NCI-H748 (cell line): Measurements from ENCODE around the gene ZNF785.
A peak's percentile ranks its signal among the peaks of the same experiment; 100 is the strongest.
"Not testable (repeated sequence)": the region's sequence is repeated elsewhere in the genome, so short reads cannot be mapped to it uniquely, and the experiment has no call there.

Experiments
- DNase-seq: peaks from one replicate; lab custom pipeline; 2025; ENCODE audit not compliant: unreplicated experiment; lab: John Stamatoyannopoulos, UW

Gene ZNF785

GRCh38 chr16:30603945-30604315, 18.4 kb upstream of the ZNF785 start:
- no peak for DNase-seq

GRCh38 chr16:30602616-30603277, 17.2 kb upstream of the ZNF785 start:
- DNase-seq, result no peak

- DNase-seq, result no peak
Measured at GRCh38 chr16:30601966-30602365, 16.5 kb upstream of the ZNF785 start.

GRCh38 chr16:30600929-30601328, 15.4 kb upstream of the ZNF785 start:
- no peak for DNase-seq

- no peak for DNase-seq
Measured at GRCh38 chr16:30600215-30600614, 14.7 kb upstream of the ZNF785 start.

- DNase-seq, result no peak
Measured at GRCh38 chr16:30592871-30593270, 7.4 kb upstream of the ZNF785 start.

GRCh38 chr16:30590869-30591268, 5.4 kb upstream of the ZNF785 start:
- not testable (repeated sequence) for DNase-seq

- DNase-seq, result not testable (repeated sequence)
Measured at GRCh38 chr16:30589582-30589981, 4.1 kb upstream of the ZNF785 start.

- DNase-seq, result no peak
Measured at GRCh38 chr16:30588651-30589050, 3.2 kb upstream of the ZNF785 start.

GRCh38 chr16:30585022-30585399, 486 bp downstream of the ZNF785 start:
- peak; percentile 45 for DNase-seq

- no peak for DNase-seq
Measured at GRCh38 chr16:30582611-30583340, 2.7 kb downstream of the ZNF785 start.

GRCh38 chr16:30581457-30581856, 4.0 kb downstream of the ZNF785 start:
- DNase-seq, result no peak

GRCh38 chr16:30574678-30575077, 10.8 kb downstream of the ZNF785 start:
- no peak for DNase-seq

GRCh38 chr16:30571445-30572322, 13.8 kb downstream of the ZNF785 start, which contains the start of gene ZNF688:
TSS of gene ZNF688 (minus strand) at chr16:30571714. CDS start at chr16:30571629, 85 bp downstream.
- peak; percentile 95 for DNase-seq

- DNase-seq, result peak; percentile 49
Measured at GRCh38 chr16:30570636-30571444, 14.7 kb downstream of the ZNF785 start.

- DNase-seq, result no peak
Measured at GRCh38 chr16:30569746-30570635, 15.5 kb downstream of the ZNF785 start.

- DNase-seq, result no peak
Measured at GRCh38 chr16:30569281-30569680, 16.2 kb downstream of the ZNF785 start.

- no peak for DNase-seq
Measured at GRCh38 chr16:30567991-30568638, 17.4 kb downstream of the ZNF785 start.
